RWPE2 (cell line): ENCODE results near the gene PIGC.

Experiments
- ATAC-seq: fragments of 200-7000 bp; cut with Tn5 transposase; 3 replicates; pipeline ENCODE4 v1.9.1; 2021; ENCODE audit warnings: low read depth
- DNase-seq: peaks from one replicate; pipeline ENCODE4 v3.0.0-alpha.2; 2020; ENCODE audit warnings: low spot score
- H3K27ac ChIP-seq: fragments of 450-650 bp; 2 replicates; pipeline ENCODE4 v1.5.1; 2017; ENCODE audit warnings: mild to moderate bottlenecking; ENCODE audit not compliant: poor library complexity, severe bottlenecking
- H3K27me3 ChIP-seq: fragments of 250-450 bp; sonication (Bioruptor Pico); 2 replicates; pipeline ENCODE4 v1.5.1; 2021; ENCODE audit warnings: mild to moderate bottlenecking, moderate library complexity; ENCODE audit not compliant: insufficient read depth, poor library complexity, severe bottlenecking
- H3K36me3 ChIP-seq: fragments of 250-450 bp; sonication (Bioruptor Pico); 2 replicates; pipeline ENCODE4 v1.5.1; 2020; ENCODE audit warnings: low read depth, mild to moderate bottlenecking, moderate library complexity
- H3K4me1 ChIP-seq: fragments of 250-450 bp; sonication (Bioruptor Pico); 2 replicates; pipeline ENCODE4 v1.5.1; 2021; ENCODE audit warnings: mild to moderate bottlenecking, moderate library complexity; ENCODE audit not compliant: insufficient read depth, poor library complexity, severe bottlenecking
- H3K4me3 ChIP-seq: fragments of 250-450 bp; sonication (Bioruptor Pico); 2 replicates; pipeline ENCODE4 v1.5.1; 2021; ENCODE audit warnings: mild to moderate bottlenecking, moderate library complexity; ENCODE audit not compliant: severe bottlenecking
- H3K9me3 ChIP-seq: fragments of 250-450 bp; sonication (Bioruptor Pico); 2 replicates; pipeline ENCODE4 v1.5.1; 2021; ENCODE audit warnings: mild to moderate bottlenecking, moderate library complexity; ENCODE audit not compliant: severe bottlenecking
- TF ChIP-seq, protein P1 (sequence below): fragments of 450-650 bp; IDR thresholded peaks from one replicate; pipeline ENCODE4 v1.5.1; 2017; ENCODE audit warnings: mild to moderate bottlenecking, moderate library complexity; ENCODE audit not compliant: poor library complexity, severe bottlenecking

The PIGC gene

DNA sequence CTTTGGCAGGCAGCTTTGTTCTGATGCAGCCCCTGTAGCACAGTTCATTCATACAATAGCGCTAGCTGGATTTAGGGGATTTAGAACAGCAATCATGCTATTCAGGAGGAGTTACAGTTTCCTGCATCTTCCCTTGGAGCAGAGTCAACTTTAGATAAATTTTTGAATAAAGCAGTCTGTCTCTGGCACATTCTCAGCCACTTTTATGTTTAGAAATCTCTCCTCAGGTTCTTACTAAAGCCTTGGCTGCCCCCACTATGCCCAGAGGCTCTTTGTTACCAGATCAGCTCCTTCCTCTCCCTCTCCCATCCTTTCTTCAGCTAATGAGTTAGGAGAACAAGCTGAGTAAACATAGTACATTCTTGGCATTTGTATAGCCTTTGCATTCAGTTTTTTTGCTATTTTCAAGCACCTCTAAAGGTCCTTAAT lies 17.0 kb upstream of the PIGC start:
- Histone ChIP-seq H3K36me3 (no peaks in the 10 kb centered on the region), H3K27me3 (no peaks in the 10 kb centered on the region), H3K9me3 (no peaks in the 10 kb centered on the region), H3K4me1 (peaks cover 12% of the 10 kb centered on the region), H3K4me3 (no peak overlapping the region), H3K27ac (peak overlapping the region; percentile 39)
- TF ChIP-seq, protein P1, sequence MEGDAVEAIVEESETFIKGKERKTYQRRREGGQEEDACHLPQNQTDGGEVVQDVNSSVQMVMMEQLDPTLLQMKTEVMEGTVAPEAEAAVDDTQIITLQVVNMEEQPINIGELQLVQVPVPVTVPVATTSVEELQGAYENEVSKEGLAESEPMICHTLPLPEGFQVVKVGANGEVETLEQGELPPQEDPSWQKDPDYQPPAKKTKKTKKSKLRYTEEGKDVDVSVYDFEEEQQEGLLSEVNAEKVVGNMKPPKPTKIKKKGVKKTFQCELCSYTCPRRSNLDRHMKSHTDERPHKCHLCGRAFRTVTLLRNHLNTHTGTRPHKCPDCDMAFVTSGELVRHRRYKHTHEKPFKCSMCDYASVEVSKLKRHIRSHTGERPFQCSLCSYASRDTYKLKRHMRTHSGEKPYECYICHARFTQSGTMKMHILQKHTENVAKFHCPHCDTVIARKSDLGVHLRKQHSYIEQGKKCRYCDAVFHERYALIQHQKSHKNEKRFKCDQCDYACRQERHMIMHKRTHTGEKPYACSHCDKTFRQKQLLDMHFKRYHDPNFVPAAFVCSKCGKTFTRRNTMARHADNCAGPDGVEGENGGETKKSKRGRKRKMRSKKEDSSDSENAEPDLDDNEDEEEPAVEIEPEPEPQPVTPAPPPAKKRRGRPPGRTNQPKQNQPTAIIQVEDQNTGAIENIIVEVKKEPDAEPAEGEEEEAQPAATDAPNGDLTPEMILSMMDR: no peak
- DNase-seq (no peak), ATAC-seq (peak; percentile 58)

DNA sequence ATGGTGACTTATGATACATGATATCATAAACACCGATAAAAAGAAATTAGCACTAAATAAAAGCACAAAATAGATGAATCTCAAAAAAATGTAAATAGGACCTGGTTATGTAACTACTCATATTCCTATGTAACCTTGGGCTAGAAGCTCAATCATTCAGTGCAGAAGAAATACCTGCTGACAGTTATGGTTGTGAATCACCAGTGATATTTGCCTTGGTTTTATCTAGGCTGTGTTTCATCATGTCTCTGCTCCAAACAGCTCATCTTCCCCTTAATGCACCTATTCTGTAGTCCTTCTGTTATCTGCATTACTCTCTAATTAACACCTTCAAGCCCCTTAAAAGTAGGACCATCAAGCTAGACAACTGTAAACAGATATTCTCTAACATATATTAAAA lies 16.3 kb upstream of the PIGC start:
- ATAC-seq: peak; percentile 95
- peak overlapping the region; percentile 39 for H3K27ac ChIP-seq
- H3K4me1 ChIP-seq: peaks cover 12% of the 10 kb centered on the region
- TF ChIP-seq, protein P1: no peak
- no peaks in the 10 kb centered on the region for H3K27me3 ChIP-seq
- DNase-seq: no peak
- no peaks in the 10 kb centered on the region for H3K36me3 ChIP-seq
- no peaks in the 10 kb centered on the region for H3K9me3 ChIP-seq
- H3K4me3 ChIP-seq: no peak overlapping the region

DNA sequence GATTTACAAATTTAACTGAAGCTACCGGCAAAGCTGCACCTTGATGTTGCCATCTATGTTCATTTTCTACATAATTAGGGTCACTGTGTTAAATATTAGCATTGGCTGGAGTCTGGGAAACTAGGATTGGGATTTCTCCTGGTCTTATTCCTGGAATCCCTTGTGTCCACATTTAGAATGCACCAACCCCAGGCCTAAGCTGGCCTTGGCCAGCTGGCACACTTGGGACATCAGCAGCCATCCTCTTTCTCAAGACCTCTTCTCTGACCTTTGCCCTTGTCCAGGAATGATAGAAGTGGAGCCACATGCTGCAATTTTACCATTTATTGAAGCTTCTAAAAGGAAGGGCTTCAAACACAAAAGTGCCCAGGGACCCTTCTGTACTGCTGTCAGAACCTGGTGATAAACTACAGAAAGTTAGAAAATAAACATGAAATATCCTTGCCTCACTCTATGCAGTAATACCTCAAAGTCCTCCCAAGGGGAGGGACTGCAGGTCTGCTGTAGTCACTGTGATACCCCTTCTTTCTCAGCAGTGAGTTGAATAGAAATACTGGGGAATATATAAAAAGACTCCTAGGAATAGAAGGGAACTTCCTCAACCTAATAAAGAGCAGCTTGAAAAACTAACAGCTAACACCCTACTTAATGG lies 13.7 kb upstream of the PIGC start:
- no peak overlapping the region for H3K27ac ChIP-seq
- no peaks in the 10 kb centered on the region for H3K27me3 ChIP-seq
- DNase-seq (no peak), ATAC-seq (no peak)
- H3K36me3 ChIP-seq: no peaks in the 10 kb centered on the region
- H3K4me1 ChIP-seq: peaks cover 12% of the 10 kb centered on the region
- H3K4me3 ChIP-seq: no peak overlapping the region
- no peaks in the 10 kb centered on the region for H3K9me3 ChIP-seq
- TF ChIP-seq, protein P1: no peak

GRCh38 chr1:172456344-172456769 lies 12.5 kb upstream of the PIGC start:
- ATAC-seq: no peak
- no peak for DNase-seq
- Histone ChIP-seq H3K27me3 (no peaks in the 10 kb centered on the region), H3K36me3 (no peaks in the 10 kb centered on the region), H3K27ac (no peak overlapping the region), H3K9me3 (no peaks in the 10 kb centered on the region), H3K4me3 (no peak overlapping the region), H3K4me1 (peaks cover 12% of the 10 kb centered on the region)
- TF ChIP-seq, protein P1: no peak

GRCh38 chr1:172455451-172455850 lies 11.6 kb upstream of the PIGC start:
- no peaks in the 10 kb centered on the region for H3K36me3 ChIP-seq

More at GRCh38 chr1:172455451-172455850, 11.6 kb upstream of the PIGC start:
- TF ChIP-seq, protein P1: no peak
- Histone ChIP-seq H3K9me3 (no peaks in the 10 kb centered on the region), H3K4me1 (peaks cover 8% of the 10 kb centered on the region), H3K27ac (no peak overlapping the region), H3K27me3 (no peaks in the 10 kb centered on the region), H3K4me3 (no peak overlapping the region)
- ATAC-seq: no peak
- DNase-seq: no peak
